Transverse colon (tissue), 4 donors: ENCODE results near the gene ITGB1. TPM values are rescaled to one million over a fixed set of nuclear protein-coding genes. Genes with fewer than 3 reads are reported as not detected.

ENCODE experiments used
- DNase-seq: peaks from one replicate; pipeline ENCODE4 v3.0.0-alpha.2; 2019
- H3K27ac ChIP-seq, 4 donors: fragments of 200-600 bp; sonication (generic); 2 replicates each; pipeline ENCODE4 v1.5.1; 2016 to 2018; ENCODE audit warnings: inconsistent platforms in 4 of 4
- H3K27me3 ChIP-seq: fragments of 200-600 bp; sonication (generic); 2 replicates; pipeline ENCODE4 v1.5.1; 2017; ENCODE audit warnings: inconsistent platforms
- H3K36me3 ChIP-seq, 4 donors: fragments of 200-600 bp; sonication (generic); 2 replicates each; pipeline ENCODE4 v1.5.1; 2017 to 2019; ENCODE audit warnings: inconsistent platforms in 4 of 4
- H3K4me1 ChIP-seq, 4 donors: fragments of 200-600 bp; sonication (generic); 2 replicates each; pipeline ENCODE4 v1.5.1; 2017 to 2020; ENCODE audit warnings: inconsistent platforms in 4 of 4
- H3K4me3 ChIP-seq, 4 donors: fragments of 200-600 bp; sonication (generic); 1 replicate in 1 of 4; 2 replicates in 3 of 4; pipeline versions ENCODE4 v1.5.1 to v1.6.1; 2017 to 2019; ENCODE audit warnings: inconsistent platforms in 4 of 4
- H3K9me3 ChIP-seq, 2 donors: fragments of 200-600 bp; sonication (generic); 2 replicates each; pipeline ENCODE4 v1.5.1; 2017 to 2019; ENCODE audit warnings: inconsistent platforms in 2 of 2
- CTCF ChIP-seq, 5 experiments: fragments of 200-600 bp in 3 of 5; fragments of 450-650 bp in 2 of 5; sonication (generic) in 3 of 5; IDR thresholded peaks; 1 replicate in 2 of 5; 2 replicates in 3 of 5; pipeline ENCODE4 v1.5.1; 2016 to 2017; ENCODE audit warnings: antibody characterized with exemption in 5 of 5, inconsistent platforms in 3 of 5, mild to moderate bottlenecking in 2 of 5, moderate library complexity in 1 of 5
- EP300 ChIP-seq: sonication (generic); formaldehyde crosslinking; IDR thresholded peaks from one replicate; pipeline ENCODE4 v1.6.1; 2017; ENCODE audit warnings: antibody characterized with exemption, low read depth
- POLR2A ChIP-seq: fragments of 450-650 bp; IDR thresholded peaks from one replicate; pipeline ENCODE4 v1.6.1; 2016; ENCODE audit warnings: antibody characterized with exemption, mild to moderate bottlenecking, moderate library complexity
- POLR2AphosphoS5 ChIP-seq, 3 donors: sonication (generic); formaldehyde crosslinking; IDR thresholded peaks; one replicate each; pipeline ENCODE4 v1.6.1; 2016; ENCODE audit warnings: antibody characterized with exemption in 3 of 3
- WGBS, 2 donors: methylation state at CpG; one replicate each; pipeline ENCODE4 v1.1.5; 2018; ENCODE audit warnings: low coverage in 1 of 2; 5-methylcytosine and 5-hydroxymethylcytosine counted together
- in situ Hi-C, 4 donors: fragments of 200-750 bp; cut with MboI; loops; one replicate each; pipeline versions ENCODE4 v1.15.0 to v1.15.1; 2017; ENCODE audit warnings: low sequenced_read_pairs in 3 of 4, low pct_ligation_motif_present in 1 of 4, low pct_unique_long_range_greater_than_20kb in 1 of 4
- intact Hi-C: fragments of 100-400 bp; cut with DNase I; formaldehyde crosslinking; loops from one replicate; pipeline ENCODE4 v1.15.1; 2023; ENCODE audit warnings: low total_unique reads
- total RNA-seq, 4 donors: library from RNA; depleted of rRNA; stranded (reverse); fragments of >200 nt; gene quantifications; one replicate each; pipeline ENCODE4 v1.1.0, GENCODE V29; 2016

The ITGB1 gene
- total RNA-seq, 4 donors from 2014 or later, result 135 to 362 (median 252) TPM

- Histone ChIP-seq H3K4me1 (no peaks in the 10 kb centered on the region), H3K9me3 (no peaks in the 10 kb centered on the region), H3K36me3 (no peaks in the 10 kb centered on the region), H3K27me3 (no peaks in the 10 kb centered on the region), H3K27ac (no peak overlapping the region), H3K4me3 (no peak overlapping the region)
- DNase-seq, result no peak
- no peak for TF ChIP-seq EP300
- 96 to 100% methylated on average over 1 of the region's 1 CpG for WGBS, 2 donors
- in situ Hi-C loops, result no loop called here
- intact Hi-C loops, result loop anchor here (5.0 kb wide), 1 partner anchor 862 kb away; no protein-coding TSS in a partner anchor
Observed at GRCh38 chr10:32889631-32890212, 68.3 kb downstream of the ITGB1 start.

DNA sequence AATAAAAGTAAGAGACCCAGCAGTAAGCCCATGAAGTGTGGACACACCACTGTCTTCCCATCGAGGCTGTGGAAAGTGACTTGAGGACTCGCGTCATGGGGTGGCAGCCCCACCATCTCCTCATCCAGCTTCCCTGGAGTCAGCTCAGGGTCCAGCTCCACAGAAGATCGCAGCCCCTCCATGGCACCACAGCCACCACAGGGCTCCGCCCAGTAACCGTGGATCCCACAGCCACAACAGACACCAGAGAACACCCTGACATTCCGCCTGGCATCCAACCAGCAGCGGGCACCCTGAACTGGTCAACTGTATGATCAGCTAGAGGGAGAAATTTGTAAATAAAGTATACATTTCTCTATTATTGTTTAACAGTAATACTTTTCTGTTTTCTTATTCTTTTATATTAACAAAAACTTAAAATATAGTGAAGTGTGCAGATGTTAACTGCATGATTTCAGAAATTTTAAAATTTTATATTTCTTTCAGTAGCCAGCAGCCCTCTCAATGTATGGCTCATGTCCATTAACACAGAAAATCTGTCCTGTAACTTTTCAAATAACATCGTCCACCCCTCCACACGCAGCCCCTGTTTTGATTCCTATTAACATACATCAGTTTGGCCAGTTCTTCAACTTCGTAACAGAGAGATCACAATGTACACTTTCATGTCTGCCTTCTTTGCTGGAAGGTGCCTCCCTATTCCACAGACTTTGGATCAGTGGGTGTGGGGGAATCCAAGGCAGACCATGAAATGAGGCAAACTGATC is 69.7 kb downstream of the ITGB1 start:
- no peak overlapping the region for H3K4me3 ChIP-seq
- H3K27me3 ChIP-seq, result no peaks in the 10 kb centered on the region
- WGBS, 2 donors, result 90 to 94% methylated on average over 6 to 11 of the region's 11 CpGs
- H3K4me1 ChIP-seq, result no peaks in the 10 kb centered on the region
- in situ Hi-C loops, result no loop called here
- TF ChIP-seq EP300 (no peak), CTCF (IDR thresholded peaks at IDR 0.05) (no peak), POLR2AphosphoS5 (IDR thresholded peaks at IDR 0.05) (no peak), POLR2A (no peak)
- intact Hi-C loops, result no loop called here
- DNase-seq, result no peak
- no peaks in the 10 kb centered on the region for H3K36me3 ChIP-seq
- no peaks in the 10 kb centered on the region for H3K9me3 ChIP-seq
- no peak overlapping the region for H3K27ac ChIP-seq

GRCh38 chr10:32887481-32887880 is 70.5 kb downstream of the ITGB1 start:
- Histone ChIP-seq H3K4me3 (no peak overlapping the region), H3K4me1 (no peaks in the 10 kb centered on the region), H3K27me3 (no peaks in the 10 kb centered on the region), H3K9me3 (no peaks in the 10 kb centered on the region), H3K36me3 (no peaks in the 10 kb centered on the region), H3K27ac (no peak overlapping the region)
- in situ Hi-C loops (no loop called here), intact Hi-C loops (no loop called here)
- DNase-seq, result no peak
- no peak for TF ChIP-seq POLR2AphosphoS5 (IDR thresholded peaks at IDR 0.05)
- TF ChIP-seq EP300, result no peak
- TF ChIP-seq CTCF (IDR thresholded peaks at IDR 0.05), result no peak
- no peak for TF ChIP-seq POLR2A
- 82 to 100% methylated on average over 1 to 7 of the region's 7 CpGs for WGBS, 2 donors

DNA sequence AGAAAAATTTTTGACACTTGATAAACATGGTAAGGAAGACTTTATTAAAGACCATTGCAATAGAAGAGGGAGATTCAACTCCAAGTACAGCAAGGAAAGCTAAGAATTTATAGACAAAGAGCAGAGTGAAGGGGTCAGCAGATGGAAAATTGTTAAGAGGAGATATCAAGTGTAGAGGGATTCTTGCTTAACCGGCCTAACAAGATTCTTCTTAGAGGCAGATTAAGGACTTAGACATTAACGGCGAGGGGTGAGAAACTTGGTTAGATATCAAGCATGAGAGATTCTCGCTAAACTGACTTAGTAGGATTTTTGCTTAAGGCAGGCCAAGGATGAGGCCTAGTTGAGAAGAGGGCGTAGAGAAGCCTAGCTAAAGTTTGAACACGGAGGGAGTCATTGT is 76.0 kb downstream of the ITGB1 start:
- H3K27ac ChIP-seq, result no peak overlapping the region
- TF ChIP-seq POLR2AphosphoS5 (IDR thresholded peaks at IDR 0.05) (no peak), EP300 (no peak), CTCF (IDR thresholded peaks at IDR 0.05) (no peak), POLR2A (no peak)
- no peaks in the 10 kb centered on the region for H3K4me1 ChIP-seq
- in situ Hi-C loops (no loop called here), intact Hi-C loops (no loop called here)
- no peaks in the 10 kb centered on the region for H3K27me3 ChIP-seq
- H3K9me3 ChIP-seq, result no peaks in the 10 kb centered on the region
- 90 to 95% methylated on average over 6 of the region's 6 CpGs for WGBS, 2 donors
- H3K36me3 ChIP-seq, result no peaks in the 10 kb centered on the region
- no peak for DNase-seq
- H3K4me3 ChIP-seq, result no peak overlapping the region
